GM19438 (cell line): ENCODE results near the gene MBOAT1.

ENCODE experiments used
- ATAC-seq: cut with Tn5 transposase; IDR thresholded peaks from one replicate; pipeline ENCODE4 v1.9.1; 2021; ENCODE audit warnings: low read depth; ENCODE audit not compliant: unreplicated experiment

MBOAT1 gene

DNA sequence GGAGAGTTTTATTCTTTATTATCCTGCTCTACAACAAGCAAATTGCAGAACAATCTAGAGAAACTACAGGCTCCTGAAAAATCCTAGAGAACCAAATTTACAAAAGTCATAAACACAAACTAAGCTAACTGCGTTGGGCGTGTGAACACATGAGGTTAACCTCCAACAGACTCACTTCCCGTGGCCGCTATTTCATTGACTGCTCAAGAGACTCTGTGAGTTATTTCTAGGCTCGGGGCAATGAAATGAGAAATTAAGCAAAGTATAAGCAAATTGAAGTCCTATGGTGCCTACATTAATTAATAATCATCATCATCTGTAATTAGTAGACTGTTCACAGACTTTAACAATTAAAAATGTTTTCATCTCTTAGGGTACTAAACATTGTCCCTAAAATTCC is 100.0 kb downstream of the MBOAT1 start:
- no peak for ATAC-seq

DNA sequence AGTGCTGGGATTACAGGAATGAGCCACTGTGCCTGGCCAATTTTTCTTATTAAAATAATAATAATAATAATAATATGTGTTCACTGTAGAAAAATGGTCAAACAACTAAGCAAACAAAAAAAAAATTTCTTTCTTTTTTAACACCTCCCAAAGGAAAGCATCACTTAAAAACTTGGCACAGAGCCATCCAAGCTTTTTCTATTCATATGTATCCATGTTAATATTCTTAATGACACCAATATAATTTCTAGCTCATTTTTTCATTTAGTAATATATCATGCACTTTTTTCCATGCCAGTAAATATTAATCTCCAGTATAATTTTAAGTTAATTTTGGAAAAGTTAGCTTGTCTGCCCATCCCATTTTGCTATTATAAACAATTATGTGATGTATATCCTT is 101.8 kb downstream of the MBOAT1 start:
- ATAC-seq: no peak

DNA sequence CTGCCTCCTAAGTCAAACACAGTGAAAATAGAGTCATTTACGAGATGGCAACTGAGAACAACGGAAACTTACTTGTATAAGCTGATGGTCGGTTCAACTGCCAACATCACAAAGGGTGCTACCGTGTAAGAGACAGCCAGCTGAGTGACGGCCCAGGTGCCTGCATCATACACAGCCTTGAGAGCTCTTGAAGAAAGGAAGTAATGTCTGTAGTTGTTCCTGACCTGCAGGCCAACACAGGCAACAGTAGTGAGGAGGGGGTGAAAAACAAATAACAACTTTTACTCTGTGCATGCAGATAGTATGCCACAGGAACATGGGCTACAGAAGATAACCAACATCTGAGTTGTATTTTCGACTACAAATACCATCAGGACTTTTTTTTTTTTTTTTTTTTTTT is 102.7 kb downstream of the MBOAT1 start:
- ATAC-seq: no peak

- no peak for ATAC-seq
These were observed 106.4 kb downstream of the MBOAT1 start for GRCh38 chr6:20105838-20106237.

DNA sequence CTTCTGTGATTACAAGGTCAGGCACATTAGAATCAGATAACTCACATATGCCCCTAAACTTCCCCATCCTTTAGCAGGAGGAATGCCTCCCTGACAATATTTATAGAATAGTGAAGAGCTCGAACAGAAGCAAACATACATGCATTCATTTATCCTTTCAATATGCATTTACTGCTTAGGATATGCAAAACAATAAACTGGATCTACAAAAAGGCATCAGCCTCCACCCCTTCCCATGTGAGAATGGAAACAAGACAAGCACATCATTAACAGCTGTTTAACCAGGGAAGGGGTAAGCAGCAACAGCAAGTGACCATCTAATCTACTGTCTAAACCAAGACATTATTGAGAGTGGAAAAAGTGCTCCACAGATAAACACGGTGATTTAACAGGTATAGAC is 107.6 kb downstream of the MBOAT1 start:
- ATAC-seq: no peak

DNA sequence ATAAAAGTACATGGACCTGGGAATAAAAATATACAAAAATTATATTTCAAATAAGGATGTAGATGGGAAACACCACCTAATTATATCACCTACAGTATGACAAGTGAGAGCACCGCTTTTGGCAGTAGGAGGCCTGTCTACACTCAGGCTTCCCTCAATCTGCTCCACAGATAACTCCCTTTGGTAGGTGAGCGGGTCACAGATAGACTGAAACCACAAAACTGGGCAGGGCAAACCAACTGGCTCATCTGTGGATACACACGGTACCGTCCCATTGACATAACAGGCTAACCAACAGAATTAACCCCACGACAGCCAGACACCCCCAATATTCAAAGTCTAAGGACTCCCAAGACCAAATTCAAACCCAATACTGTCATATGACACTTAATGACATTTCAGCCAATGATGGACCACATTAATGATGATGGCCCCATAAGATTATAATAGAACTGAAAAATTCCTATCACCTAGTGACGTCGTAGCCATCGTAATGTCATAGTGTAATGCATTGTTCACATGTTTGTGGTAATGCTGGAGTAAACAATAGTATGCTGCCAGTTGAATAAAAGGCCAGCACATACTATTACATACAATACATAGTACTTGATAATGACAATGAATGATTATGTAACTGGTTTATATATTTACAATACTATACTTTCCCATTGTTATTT is 109.7 kb downstream of the MBOAT1 start:
- ATAC-seq: no peak

GRCh38 chr6:20099156-20099555 is 113.1 kb downstream of the MBOAT1 start:
- no peak for ATAC-seq

DNA sequence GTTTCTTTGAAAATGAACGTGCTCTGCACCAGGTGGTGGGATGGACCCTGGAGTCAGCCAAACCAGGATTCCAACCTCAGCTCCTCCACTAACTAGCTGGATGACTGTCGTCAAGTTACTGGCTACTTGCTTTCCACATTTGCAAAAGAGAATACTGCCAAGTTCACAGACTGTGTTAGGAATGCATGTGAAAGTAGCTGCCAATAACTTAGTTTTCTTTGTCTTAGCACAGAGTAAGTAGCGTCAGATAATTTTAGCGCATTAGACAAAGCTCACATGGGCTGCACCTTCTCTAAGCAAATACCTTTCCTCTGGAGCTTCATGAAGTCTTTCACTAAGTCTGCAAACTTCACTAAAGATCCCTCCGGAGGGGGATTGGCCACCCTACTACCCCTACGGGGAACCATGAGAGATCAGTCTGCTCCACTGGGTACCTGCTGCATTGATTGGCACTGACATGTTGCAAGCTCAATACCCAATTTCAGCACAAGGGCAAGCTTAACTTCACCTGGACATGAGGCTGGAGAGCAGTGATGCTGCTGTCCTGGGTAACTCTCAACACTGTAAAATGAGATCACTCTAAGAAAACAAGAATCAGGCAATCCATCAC is 113.9 kb downstream of the MBOAT1 start:
- no peak for ATAC-seq

GRCh38 chr6:20096536-20096935 is 115.7 kb downstream of the MBOAT1 start:
- ATAC-seq: no peak

DNA sequence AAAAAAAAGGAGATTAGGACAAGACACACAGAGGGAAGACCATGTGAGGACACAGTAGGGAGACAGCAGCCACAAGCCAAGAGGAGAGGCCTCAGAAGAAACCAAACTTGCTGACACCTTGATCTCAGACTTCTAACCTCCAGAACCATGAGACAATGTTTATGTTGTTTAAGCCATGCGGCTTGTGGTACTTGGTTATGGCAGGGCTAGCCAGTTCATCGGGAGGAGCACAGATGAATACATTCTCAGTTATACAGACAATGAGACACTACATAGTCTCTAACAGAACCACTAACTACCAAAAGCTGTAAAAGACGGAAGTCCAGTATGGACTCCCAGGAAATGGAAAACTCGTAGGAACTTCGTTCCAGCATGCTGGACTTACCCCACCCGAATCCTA is 116.8 kb downstream of the MBOAT1 start:
- ATAC-seq: no peak

DNA sequence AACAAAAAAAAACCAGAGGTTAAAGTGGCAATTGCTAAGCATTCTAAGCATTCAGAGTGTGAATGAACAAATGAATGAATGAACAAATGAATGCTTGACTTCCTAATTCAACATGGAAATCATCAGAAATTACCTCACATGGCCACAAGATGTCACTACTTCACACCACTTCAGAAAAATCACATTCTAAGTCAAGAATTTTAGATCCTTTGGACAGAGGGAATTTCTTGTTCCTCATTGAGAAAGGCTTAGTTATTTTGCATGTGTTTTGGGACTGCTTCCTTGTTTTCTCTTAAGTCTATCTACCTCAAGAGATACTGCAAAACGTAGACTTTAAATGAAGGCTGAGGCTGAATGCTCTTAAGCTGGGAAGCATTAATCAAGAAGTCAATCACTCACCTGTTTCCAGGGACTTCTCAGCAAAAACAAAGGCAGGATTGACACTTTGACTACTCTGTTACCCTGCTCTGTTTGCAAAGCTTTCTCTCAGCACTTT is 120.2 kb downstream of the MBOAT1 start:
- ATAC-seq: no peak

GRCh38 chr6:20086992-20087391 is 125.3 kb downstream of the MBOAT1 start:
- ATAC-seq: no peak

DNA sequence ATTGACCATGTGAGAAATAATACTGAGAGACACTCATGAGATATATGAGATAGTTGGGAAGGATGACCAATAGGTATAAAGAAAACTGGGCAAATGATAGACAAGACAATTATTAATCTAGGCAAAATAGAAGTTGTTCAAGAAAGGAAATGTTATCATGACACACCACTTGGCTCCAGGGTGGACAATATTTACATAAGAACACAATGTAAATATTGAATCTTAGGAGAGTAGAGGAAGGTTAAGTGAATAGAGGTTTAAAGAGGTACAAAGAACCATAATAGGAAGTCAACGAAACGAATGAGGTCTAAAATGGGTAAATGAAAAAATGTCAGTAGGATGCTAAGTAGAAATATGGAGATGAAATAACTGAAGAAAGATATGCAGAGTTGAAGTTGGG is 126.5 kb downstream of the MBOAT1 start:
- no peak for ATAC-seq

DNA sequence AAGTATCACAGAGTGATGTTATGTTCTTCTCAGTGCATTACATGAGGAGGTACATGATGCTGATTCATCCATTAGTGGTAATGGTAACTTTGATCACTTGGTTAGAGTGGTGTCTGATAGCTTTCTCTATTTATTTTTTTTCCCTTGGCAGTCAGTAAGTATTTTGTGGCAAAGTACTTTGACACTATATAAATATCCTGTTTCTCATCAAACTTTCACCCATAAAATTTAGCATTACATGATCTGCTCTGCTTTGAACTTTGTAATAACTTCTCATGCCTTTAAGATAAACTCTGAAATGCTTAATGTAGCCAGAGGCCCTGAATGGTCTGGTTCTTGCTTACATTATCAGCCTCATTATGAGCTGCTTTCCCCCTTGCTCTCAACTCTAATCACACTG is 127.9 kb downstream of the MBOAT1 start:
- ATAC-seq: no peak

- no peak for ATAC-seq
These were observed 140.3 kb downstream of the MBOAT1 start for GRCh38 chr6:20071998-20072397.

GRCh38 chr6:20070047-20070446 is 142.2 kb downstream of the MBOAT1 start:
- ATAC-seq: no peak

DNA sequence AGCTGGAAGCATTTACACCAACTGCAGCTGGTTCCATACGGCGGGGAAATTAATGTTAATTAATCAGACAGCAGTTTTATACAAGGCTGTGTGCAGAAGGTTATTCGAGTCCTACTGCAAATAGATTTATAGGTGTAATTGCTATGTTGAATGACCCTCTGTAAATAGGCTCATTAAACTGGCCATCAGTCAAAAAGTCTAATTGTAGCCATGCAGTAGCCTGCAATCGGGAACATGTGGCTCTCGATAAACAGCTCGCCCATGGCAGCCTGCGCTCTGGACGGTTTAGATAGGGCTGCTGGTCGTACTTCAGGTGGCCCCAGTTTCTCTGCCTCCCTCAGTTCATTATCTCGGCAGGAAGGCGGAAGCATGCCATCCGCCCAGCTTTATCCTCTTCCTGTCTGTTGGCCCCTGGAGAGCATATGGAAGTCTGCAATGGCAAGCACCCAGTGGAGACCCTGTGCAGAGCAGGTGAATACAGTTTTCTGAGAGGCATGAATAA is 143.2 kb downstream of the MBOAT1 start:
- ATAC-seq: no peak

DNA sequence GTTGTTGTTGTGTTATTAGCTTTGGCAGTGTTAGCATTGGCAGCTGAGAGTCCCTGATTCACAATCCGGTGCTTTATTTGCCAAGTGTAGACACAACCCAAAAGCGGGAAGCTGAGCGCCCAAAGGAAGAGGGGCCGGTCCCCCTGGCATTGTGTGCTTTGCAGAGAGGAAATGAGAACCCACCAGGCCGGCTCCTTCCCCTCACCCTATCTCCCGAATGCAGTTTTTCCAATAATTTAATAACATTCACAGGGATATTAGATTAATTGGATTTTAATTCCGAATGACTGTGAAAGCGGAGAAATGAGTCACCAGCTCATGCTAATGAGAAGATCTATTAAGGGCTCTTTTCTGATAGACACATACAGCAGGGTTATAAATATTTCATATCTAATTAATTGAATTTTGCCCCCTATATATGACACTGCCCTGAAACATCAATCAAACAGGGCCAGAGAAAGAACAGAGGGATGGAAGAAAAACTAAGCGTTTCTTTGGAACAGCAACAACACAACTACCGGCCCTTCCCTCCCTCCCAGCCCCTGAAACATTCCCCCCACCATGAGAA is 143.8 kb downstream of the MBOAT1 start:
- no peak for ATAC-seq

DNA sequence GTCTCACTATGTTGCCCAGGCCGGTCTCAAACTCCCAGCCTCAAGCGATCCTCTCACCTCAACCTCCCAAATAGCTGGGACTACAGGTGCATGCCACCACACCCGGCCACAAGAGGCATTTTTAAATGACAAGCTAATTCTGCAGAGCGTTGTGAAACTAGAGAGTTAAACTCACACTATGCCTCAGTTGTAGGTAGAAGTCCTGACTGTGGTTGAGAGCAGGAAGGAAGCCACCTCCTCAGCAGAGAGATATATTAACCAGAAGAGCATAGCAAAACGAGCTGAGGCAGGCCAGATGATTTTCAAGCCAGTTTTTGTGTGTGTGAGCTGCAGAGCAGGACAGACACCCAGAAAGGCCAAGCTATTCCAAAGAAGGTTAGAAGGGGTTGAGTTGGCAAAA is 150.3 kb downstream of the MBOAT1 start:
- ATAC-seq: peak; percentile 75

DNA sequence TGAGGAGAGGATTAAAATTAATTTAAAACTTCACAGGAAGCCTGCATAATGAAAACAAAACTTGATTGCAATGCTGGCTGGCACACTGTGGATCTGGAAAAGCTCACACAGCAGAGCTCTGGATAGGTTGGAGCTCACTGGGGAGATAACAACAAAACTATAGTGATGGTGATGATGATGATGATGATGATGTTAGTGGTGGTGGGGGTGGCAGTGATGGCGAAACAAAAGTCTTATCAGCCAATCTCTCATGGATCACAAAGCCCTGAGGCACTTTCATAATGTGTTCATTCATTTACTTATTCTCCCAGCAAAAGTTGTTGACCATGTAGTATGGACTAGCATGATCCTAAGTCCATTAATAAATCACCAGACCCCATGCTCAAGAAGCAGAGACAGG is 152.0 kb downstream of the MBOAT1 start:
- ATAC-seq: no peak

DNA sequence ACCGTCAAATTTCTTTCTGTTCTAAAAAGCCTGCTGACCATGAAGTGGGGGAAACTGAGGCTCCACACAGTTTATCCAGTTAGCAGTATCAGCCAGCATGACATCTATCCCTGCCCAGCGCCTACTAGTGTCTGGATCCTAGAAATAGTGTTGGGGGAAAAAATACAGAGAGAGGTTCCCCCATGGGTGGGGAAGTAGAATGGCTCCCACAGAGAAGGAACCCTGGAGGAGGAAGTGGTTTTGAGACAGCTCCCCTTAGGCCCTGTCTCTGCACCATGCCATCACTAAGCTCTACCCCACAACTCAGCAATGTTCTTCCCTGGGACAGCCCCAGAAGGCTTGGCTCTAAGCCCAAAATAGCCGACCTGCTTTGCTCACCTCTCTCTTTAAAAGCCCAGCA is 153.4 kb downstream of the MBOAT1 start:
- no peak for ATAC-seq
